GM19351 (cell line): Measurements from ENCODE around the gene SYNPR.

Source experiments
- ATAC-seq: cut with Tn5 transposase; IDR thresholded peaks from one replicate; pipeline ENCODE4 v1.9.1; 2021; ENCODE audit warnings: mild to moderate bottlenecking, moderate library complexity; ENCODE audit not compliant: unreplicated experiment

SYNPR gene

GRCh38 chr3:63303238-63303637 is 25.1 kb downstream of the SYNPR start:
- no peak for ATAC-seq

DNA sequence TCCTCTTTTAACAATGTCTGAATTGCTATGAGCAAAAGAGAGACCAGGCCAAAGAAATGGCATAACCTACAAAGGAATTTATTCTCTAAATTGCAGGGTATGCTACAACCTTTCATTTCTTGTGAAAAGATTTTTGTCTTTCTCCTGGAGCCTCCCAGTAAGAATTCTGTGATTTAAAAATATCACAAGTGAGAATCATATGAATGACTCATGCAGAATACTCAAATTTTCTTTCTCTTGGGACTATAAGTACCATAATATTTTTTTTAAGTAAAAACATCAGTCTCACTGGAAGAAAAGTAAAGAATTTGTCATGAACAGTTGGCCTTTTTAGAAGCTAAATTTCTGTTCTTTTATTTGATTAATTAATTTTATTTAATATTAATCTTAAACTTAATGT is 26.3 kb downstream of the SYNPR start:
- no peak for ATAC-seq

DNA sequence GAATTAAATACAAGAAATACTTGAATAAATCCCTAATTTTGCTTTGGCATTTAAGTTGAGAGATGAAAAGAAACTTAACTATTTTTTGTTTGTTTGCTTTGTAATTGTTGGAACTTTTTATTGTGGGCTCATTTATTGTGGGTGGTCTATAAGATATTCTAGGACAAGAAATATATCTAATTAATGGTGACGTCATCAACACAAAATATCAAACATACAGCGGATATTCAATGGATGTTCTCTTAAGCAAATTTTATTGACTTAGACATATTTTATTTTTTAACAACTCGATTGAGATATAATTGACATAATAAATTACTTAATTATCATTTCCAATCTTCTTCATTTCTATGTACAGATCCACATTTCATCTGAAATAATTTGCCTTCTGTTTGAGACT is 30.0 kb downstream of the SYNPR start:
- no peak for ATAC-seq

DNA sequence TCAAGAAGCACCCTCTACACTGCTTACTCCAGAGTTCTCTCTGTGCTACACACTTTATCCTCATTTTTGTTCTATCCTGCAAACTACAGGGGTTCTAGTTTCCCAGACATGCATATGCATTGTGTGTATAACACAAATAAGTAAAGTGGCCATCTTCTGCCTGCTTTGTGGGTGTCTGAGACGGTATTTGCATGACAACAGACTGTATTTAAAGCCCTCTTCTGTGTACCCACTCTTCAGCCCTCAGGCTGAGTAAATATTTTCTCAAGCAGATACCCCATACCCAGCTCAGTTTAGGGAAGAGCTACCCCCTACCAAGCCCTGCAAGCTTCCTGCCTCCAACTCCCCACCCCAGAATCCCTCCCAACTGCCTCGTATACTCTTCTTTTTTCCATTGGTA is 31.7 kb downstream of the SYNPR start:
- no peak for ATAC-seq

GRCh38 chr3:63323766-63324165 is 45.7 kb downstream of the SYNPR start:
- no peak for ATAC-seq

- ATAC-seq, result no peak
Measured at GRCh38 chr3:63324621-63325020, 46.5 kb downstream of the SYNPR start.

GRCh38 chr3:63325386-63325785 is 47.3 kb downstream of the SYNPR start:
- no peak for ATAC-seq

GRCh38 chr3:63328365-63328764 is 50.3 kb downstream of the SYNPR start:
- no peak for ATAC-seq

DNA sequence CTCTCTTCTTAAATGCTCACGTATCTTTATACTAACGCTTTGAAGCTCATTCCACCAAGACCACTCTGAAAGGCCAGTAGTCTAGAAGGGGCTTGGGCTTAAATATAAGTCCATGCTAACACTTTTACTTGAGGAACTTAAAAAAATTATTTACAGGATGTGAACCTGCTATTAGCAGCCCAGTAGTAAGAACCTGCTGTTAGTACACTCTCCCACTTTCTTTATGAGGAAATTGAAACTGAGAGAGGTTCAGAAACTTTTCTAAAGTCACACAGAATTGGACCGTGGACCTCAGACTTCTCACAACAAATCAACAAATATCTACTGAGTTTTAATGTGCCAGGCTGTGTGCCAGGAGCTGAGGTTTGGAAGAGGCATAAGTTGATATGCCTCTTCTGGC is 53.4 kb downstream of the SYNPR start:
- ATAC-seq, result no peak

- no peak for ATAC-seq
Measured at GRCh38 chr3:63333815-63334214, 55.7 kb downstream of the SYNPR start.

- ATAC-seq, result no peak
Measured at GRCh38 chr3:63338351-63338750, 60.2 kb downstream of the SYNPR start.

DNA sequence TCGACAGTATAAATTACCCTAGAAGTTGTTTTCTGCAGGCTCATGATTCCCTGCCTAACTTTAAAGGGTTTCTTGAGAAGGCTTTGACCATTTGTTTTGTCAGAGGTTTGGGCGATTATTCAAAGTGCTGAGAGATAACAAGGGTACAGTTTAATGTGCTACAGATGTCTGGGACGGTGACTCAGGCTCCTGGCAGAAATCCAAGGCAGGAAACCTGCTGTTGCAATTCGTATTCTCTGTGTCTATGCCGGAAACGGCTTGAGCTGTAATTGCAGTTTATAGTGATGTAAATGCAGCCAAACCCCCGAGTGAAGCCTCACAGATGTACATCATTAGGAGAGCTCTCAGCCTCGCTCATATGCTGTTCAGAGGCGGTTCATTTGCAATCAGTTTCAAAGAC is 65.6 kb downstream of the SYNPR start:
- no peak for ATAC-seq

GRCh38 chr3:63344661-63345060 is 66.6 kb downstream of the SYNPR start:
- ATAC-seq, result no peak

- peak; percentile 81 for ATAC-seq
Measured at GRCh38 chr3:63349583-63350573, 71.8 kb downstream of the SYNPR start.

- peak; percentile 81 for ATAC-seq
Measured at GRCh38 chr3:63351159-63352007, 73.3 kb downstream of the SYNPR start.

- no peak for ATAC-seq
Measured at GRCh38 chr3:63352008-63352279, 73.8 kb downstream of the SYNPR start.

- no peak for ATAC-seq
Measured at GRCh38 chr3:63353383-63353782, 75.3 kb downstream of the SYNPR start.

DNA sequence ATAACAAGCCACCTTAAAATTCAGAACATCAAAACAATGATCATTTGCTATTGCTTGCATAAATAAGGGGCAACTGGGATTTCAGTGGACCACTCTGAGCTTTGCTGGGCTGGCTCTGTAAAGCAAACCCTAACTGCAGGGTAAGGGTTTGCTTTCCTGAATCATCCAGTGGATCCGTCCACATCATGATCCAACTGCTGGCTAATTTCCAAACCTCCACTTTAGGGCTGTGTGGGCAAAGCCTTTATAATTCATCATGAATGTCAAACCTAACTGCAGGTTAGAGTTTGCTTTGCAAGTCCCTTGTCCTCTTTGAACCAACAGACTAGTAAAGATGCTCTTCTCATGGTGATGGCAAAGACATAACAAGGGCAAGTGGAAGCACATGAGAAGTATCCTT is 76.1 kb downstream of the SYNPR start:
- ATAC-seq, result no peak

DNA sequence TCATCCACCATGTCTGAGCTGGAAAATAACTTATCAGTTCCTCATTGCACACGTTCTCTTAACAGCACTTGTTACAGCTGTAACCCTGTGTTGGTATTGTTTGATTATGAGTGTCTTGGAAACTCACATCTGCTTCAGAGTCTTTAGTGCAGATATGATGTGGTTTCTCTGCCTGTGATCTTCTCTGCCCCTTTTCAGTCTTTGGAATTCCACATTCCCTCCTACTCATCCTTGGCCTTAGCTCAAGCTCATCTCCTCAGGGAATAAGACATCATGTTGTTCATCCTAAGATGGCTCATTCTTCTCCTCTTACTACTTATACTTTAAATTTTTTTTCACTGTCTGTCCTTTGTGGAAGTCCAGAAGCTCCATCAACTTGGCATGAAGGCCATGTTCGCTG is 77.7 kb downstream of the SYNPR start:
- no peak for ATAC-seq

DNA sequence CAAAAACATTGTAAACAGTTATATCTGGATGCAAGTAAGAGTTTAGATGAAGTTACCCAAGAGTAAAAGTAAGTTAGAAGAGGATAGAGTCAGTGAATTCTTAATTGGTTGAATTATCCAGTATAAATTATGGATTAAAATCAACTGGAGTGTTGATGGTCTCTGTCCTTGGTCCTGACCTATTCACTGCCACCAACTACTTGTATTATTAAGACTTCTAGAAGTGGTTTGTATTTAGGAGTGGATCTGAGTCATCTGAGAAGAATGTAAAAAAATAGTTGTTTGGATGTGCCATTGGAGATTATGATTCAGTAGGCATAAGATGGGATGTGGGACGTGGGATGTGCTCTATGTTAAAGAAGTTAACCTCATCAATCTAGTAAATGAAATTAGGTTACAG is 86.4 kb downstream of the SYNPR start:
- ATAC-seq, result no peak

DNA sequence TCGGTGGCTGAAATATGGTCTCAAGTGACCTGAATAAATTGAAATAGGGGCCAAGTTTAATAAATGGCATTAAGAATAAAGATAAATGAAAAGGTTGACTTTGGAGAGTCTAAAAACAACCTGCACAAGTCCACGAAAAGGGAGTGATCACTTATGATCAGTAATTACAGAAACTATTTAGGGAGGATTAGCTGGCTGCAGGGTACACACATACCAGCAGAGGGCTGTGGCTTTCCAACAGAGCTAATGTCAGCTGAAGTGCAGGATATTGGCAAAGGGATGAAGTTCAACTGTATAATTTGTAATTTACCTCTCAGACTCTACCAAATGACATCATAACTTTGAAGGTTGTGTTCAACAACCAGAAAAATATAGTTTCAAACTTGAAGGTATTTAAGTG is 86.8 kb downstream of the SYNPR start:
- ATAC-seq, result no peak

DNA sequence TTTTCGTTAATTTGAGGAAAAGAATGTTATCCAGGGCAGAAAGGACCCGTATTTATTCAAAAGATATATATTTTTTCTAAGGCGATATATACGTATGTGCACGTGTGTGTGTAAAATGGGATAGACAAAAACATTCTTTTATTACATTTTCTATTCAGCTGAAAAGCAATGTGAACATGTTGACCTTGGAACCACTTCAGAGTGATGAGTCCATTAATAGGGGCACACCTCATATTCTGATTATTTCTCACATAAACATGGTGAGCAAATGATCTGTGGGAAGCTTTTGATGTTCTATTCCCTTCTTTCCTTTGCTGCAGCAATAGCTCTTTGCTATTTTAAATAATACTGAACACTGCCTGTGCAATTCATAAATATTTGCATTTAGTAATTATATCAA is 87.6 kb downstream of the SYNPR start:
- no peak for ATAC-seq
